ENCODE results near the gene TNPO1.
"Not testable (repeated sequence)": the region's sequence is repeated elsewhere in the genome, so short reads cannot be mapped to it uniquely, and the experiment has no call there.

Gene TNPO1

DNA sequence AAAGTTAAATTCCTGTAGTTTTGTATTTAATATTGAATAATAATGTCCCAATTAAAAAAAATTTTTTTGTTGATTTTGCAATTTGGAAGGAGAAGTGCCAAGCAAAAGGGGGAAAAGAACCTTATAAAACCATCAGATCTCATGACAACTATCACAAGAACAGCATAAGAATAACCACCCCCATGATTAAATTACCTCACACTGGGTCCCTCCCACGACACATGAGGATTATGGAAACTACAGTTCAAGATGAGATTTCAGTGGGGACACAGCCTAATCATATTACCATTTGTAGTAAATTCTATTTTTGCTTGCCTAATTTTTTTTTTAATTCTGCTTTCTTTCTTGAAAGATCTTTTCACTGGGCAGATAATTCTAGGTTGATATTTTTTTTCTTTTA lies 106.0 kb downstream of the TNPO1 start:
- Histone ChIP-seq H3K9me3 (ENCODE audit: control insufficient read depth, low read length) (no peaks in the 10 kb centered on the region), H3K27ac (ENCODE audit: low read depth, low read length, severe bottlenecking) (no peak overlapping the region), H3K36me3 (ENCODE audit: control insufficient read depth, insufficient read depth, low read length) (peaks cover 3% of the 10 kb centered on the region), H3K4me1 (ENCODE audit: control insufficient read depth, insufficient read depth, low read length, poor library complexity, severe bottlenecking) (no peaks in the 10 kb centered on the region), H3K4me3 (ENCODE audit: extremely low read depth, insufficient read depth, low read length, poor library complexity, severe bottlenecking) (no peak overlapping the region)
- no CpG with 5 or more reads among the region's 1 CpG for WGBS, 2 experiments (ENCODE audit: insufficient coverage in 2 of 2)

DNA sequence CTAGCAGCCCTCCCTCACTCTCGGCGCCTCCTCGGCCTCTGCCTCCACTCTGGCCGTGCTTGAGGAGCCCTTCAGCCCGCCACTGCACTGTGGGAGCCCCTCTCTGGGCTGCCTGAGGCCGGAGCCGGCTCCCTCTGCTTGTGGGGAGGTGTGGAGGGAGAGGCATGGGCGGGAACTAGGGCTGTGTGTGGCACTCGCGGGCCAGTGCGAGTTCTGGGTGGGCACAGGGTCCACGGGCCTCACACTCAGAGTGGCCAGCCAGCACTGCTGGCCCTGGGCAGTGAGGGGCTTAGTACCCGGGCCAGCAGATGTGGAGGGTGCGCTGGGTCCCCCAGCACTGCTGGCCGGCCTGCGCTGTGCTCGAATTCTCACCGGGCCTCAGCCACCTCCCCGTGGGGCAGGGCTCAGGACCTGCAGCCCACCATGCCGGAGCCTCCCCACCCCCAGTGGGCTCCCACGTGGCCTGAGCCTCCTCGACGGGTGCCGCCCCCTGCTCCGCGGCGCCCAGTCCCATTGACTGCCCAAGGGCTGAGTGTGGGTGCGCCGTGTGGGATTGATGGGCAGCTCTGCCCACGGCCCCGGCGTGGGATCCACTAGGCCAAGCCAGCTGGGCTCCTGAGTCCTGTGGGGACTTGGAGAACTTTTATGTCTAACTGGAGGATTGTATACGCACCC lies 109.0 kb downstream of the TNPO1 start:
- peaks cover 3% of the 10 kb centered on the region for H3K36me3 ChIP-seq (ENCODE audit: control insufficient read depth, insufficient read depth, low read length)
- H3K4me1 ChIP-seq (ENCODE audit: control insufficient read depth, insufficient read depth, low read length, poor library complexity, severe bottlenecking), result no peaks in the 10 kb centered on the region
- no peak overlapping the region for H3K4me3 ChIP-seq (ENCODE audit: extremely low read depth, insufficient read depth, low read length, poor library complexity, severe bottlenecking)
- no peak overlapping the region for H3K27ac ChIP-seq (ENCODE audit: low read depth, low read length, severe bottlenecking)
- 93 to 94% methylated on average over 27 to 29 of the region's 33 CpGs for WGBS, 2 experiments (ENCODE audit: insufficient coverage in 2 of 2)
- no peaks in the 10 kb centered on the region for H3K9me3 ChIP-seq (ENCODE audit: control insufficient read depth, low read length)

DNA sequence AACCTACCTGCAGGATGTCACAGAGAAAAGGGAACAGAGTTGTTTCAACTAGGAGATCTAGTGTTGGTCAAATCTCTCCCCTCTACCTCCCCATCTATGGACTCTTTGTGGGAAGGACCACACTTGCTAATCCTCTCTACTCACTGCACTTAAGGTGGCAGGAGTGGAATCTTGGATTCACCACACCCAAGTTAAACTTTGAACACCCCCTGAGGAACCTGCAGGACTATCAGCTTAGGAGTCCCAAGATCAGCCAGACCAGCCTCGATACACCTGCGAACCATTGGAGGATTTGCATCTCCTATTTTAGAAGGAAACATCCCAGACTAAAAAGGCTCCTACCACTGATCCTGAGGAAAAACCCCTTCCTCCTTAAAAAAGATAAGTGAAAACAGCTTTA lies 116.2 kb downstream of the TNPO1 start:
- H3K27ac ChIP-seq (ENCODE audit: low read depth, low read length, severe bottlenecking); H3K9me3 ChIP-seq (ENCODE audit: control insufficient read depth, low read length); H3K4me3 ChIP-seq (ENCODE audit: extremely low read depth, insufficient read depth, low read length, poor library complexity, severe bottlenecking); H3K4me1 ChIP-seq (ENCODE audit: control insufficient read depth, insufficient read depth, low read length, poor library complexity, severe bottlenecking); H3K36me3 ChIP-seq (ENCODE audit: control insufficient read depth, insufficient read depth, low read length): not testable (repeated sequence)
- 94 to 100% methylated on average over 2 of the region's 2 CpGs for WGBS, 2 experiments (ENCODE audit: insufficient coverage in 2 of 2)

DNA sequence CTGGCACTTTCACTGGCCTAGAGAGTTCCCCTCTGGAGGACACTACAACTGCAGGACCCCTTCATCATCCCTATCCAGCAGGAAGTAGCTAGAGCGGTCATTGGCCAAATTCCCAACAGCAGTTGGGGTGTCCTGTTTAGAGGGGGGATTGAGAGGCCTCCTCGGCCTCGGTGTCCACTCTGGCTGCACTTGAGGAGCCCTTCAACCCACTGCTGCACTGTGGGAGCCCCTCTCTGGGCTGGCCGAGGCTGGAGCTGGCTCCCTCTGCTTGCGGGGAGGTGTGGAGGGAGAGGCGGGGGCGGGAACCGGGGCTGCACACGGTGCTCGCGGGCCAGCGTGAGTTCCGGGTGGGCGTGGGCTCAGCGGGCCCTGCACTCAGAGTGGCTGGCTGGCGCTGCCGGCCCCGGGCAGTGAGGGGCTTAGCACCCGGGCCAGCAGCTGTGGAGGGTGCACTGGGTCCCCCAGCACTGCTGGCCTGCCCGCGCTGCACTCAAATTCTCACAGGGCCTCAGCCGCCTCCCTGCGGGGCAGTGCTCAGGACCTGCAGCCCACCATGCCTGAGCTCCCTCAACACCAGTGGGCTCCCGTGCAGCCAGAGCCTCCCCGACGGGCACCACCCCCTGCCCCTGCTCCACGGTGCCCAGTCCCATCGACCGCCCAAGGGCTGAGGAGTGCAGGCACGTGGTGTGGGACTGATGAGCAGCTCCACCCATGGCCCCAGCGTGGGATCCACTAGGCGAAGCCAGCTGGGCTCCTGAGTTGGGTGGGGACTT lies 118.7 kb downstream of the TNPO1 start:
- WGBS, 2 experiments (ENCODE audit: insufficient coverage in 2 of 2), result 95 to 96% methylated on average over 14 to 20 of the region's 32 CpGs
- H3K4me1 ChIP-seq (ENCODE audit: control insufficient read depth, insufficient read depth, low read length, poor library complexity, severe bottlenecking); H3K4me3 ChIP-seq (ENCODE audit: extremely low read depth, insufficient read depth, low read length, poor library complexity, severe bottlenecking); H3K9me3 ChIP-seq (ENCODE audit: control insufficient read depth, low read length); H3K36me3 ChIP-seq (ENCODE audit: control insufficient read depth, insufficient read depth, low read length); H3K27ac ChIP-seq (ENCODE audit: low read depth, low read length, severe bottlenecking): not testable (repeated sequence)

DNA sequence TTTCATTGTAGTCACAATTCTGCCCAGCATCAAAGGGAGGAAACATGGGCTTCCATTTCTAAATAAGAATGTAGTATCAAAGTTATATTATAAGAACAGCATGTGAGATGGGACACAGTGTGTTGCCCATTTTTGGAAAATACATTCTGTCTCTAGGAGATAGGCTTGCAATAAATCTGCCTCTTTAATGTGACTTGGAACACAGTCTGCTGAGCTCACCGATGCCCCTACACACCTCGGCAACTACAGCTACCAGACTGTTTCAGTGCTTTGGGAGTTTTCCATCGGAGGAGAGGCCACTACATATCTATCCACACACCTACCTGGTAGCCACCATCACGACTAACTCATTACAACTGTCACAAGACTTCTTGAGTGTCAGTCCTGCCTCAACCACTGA lies 120.4 kb downstream of the TNPO1 start:
- Histone ChIP-seq H3K4me1 (ENCODE audit: control insufficient read depth, insufficient read depth, low read length, poor library complexity, severe bottlenecking) (no peaks in the 10 kb centered on the region), H3K4me3 (ENCODE audit: extremely low read depth, insufficient read depth, low read length, poor library complexity, severe bottlenecking) (no peak overlapping the region), H3K36me3 (ENCODE audit: control insufficient read depth, insufficient read depth, low read length) (no peaks in the 10 kb centered on the region), H3K9me3 (ENCODE audit: control insufficient read depth, low read length) (peaks cover 4% of the 10 kb centered on the region), H3K27ac (ENCODE audit: low read depth, low read length, severe bottlenecking) (no peak overlapping the region)
- WGBS, 2 experiments (ENCODE audit: insufficient coverage in 2 of 2), result 92 to 100% methylated on average over 2 to 4 of the region's 4 CpGs

DNA sequence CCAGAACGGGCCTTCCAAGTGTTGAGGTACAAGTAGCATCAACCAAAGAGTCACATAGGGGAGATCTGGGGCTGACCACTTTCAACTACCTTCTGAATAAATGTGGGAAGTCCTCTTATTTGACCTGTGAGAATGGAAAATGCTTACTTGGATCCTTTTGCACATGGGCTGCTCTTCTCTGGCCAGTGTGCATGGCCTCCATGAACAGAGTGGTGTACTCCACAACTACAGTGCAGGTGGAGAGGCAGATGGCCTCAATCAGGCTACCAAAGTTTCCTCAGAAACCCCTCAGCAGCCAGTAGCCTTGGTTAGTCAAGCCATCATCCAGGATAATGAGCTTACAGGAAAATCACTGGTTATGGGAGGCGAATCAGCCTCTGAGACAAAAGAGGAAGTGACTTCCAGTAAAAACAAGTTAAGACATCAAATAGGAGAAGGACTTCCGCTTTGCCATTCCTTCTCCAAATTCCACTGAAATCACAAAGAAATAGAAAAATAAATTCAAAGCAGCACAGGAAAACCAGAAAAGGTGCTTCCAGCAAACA lies 121.1 kb downstream of the TNPO1 start:
- Histone ChIP-seq H3K36me3 (ENCODE audit: control insufficient read depth, insufficient read depth, low read length) (no peaks in the 10 kb centered on the region), H3K27ac (ENCODE audit: low read depth, low read length, severe bottlenecking) (no peak overlapping the region), H3K4me3 (ENCODE audit: extremely low read depth, insufficient read depth, low read length, poor library complexity, severe bottlenecking) (no peak overlapping the region), H3K4me1 (ENCODE audit: control insufficient read depth, insufficient read depth, low read length, poor library complexity, severe bottlenecking) (no peaks in the 10 kb centered on the region), H3K9me3 (ENCODE audit: control insufficient read depth, low read length) (peaks cover 4% of the 10 kb centered on the region)
- WGBS, 2 experiments (ENCODE audit: insufficient coverage in 2 of 2), result 80 to 100% methylated on average over 1 to 3 of the region's 3 CpGs

DNA sequence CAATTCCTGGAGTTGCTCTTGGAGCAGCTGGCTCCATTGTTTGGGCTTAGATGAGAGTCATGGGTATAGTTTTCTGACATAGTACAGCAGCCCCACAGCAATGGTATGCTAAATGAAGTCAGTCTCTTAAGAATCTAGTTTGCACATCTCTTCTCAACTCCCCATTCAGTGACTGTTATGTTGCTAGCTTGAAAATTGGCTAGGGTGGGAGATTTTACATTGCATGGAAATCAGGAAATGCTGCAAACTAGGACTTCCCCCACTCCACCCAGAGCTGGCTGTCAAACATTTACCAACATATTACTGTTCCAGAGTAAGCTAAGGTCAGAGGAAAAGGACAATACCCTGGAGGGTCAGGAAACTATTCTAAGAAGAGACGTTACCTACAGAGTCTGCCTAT lies 121.7 kb downstream of the TNPO1 start:
- 83 to 100% methylated on average over 1 of the region's 1 CpG for WGBS, 2 experiments (ENCODE audit: insufficient coverage in 2 of 2)
- Histone ChIP-seq H3K4me1 (ENCODE audit: control insufficient read depth, insufficient read depth, low read length, poor library complexity, severe bottlenecking) (no peaks in the 10 kb centered on the region), H3K4me3 (ENCODE audit: extremely low read depth, insufficient read depth, low read length, poor library complexity, severe bottlenecking) (no peak overlapping the region), H3K36me3 (ENCODE audit: control insufficient read depth, insufficient read depth, low read length) (no peaks in the 10 kb centered on the region), H3K27ac (ENCODE audit: low read depth, low read length, severe bottlenecking) (no peak overlapping the region), H3K9me3 (ENCODE audit: control insufficient read depth, low read length) (peaks cover 4% of the 10 kb centered on the region)

DNA sequence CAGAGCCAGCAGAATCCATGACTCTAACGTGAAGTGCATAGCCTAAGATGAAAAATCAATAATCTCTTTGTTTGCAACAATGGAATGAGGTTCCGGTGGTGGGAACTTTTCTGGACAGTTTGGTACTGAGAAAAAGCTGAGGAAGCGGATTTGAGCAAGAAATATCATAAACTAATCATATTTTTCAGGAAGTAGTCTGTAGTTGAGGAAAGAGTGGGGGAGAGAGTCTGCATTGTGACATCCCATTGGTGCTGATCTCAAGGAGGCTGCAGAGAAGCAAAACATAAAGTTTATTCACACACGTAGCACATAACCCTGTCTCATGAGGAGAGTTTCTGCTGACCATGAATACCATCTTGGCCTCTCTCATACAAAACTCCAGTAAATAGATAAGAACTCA lies 123.6 kb downstream of the TNPO1 start:
- 86 to 90% methylated on average over 1 to 2 of the region's 4 CpGs for WGBS, 2 experiments (ENCODE audit: insufficient coverage in 2 of 2)

DNA sequence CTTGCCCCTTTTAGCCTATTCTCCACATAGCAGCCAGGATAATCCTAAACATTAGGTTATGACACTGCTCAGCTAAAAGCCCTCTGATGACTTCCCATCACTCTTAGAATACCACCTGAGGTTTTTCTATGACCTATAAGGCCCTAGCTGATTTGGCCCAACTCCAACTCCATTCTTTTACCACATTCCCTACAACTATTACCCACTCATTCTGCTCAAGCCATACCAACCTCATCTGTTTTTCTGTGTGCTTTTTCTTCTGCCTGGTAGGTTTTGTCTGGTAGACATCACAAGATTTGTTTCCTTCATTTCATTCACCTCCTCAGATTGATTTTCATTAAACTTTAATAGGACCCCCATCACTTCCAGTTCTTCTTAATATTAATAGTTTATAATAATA lies 126.8 kb downstream of the TNPO1 start:
- no peaks in the 10 kb centered on the region for H3K9me3 ChIP-seq (ENCODE audit: control insufficient read depth, low read length)
- H3K27ac ChIP-seq (ENCODE audit: low read depth, low read length, severe bottlenecking), result no peak overlapping the region
- H3K4me1 ChIP-seq (ENCODE audit: control insufficient read depth, insufficient read depth, low read length, poor library complexity, severe bottlenecking), result no peaks in the 10 kb centered on the region
- no peaks in the 10 kb centered on the region for H3K36me3 ChIP-seq (ENCODE audit: control insufficient read depth, insufficient read depth, low read length)
- H3K4me3 ChIP-seq (ENCODE audit: extremely low read depth, insufficient read depth, low read length, poor library complexity, severe bottlenecking), result no peak overlapping the region

More for the DNA sequence above, 123.6 kb downstream of the TNPO1 start:
- H3K27ac ChIP-seq (ENCODE audit: low read depth, low read length, severe bottlenecking), result no peak overlapping the region
- peaks cover under 1% of the 10 kb centered on the region for H3K9me3 ChIP-seq (ENCODE audit: control insufficient read depth, low read length)
- no peaks in the 10 kb centered on the region for H3K4me1 ChIP-seq (ENCODE audit: control insufficient read depth, insufficient read depth, low read length, poor library complexity, severe bottlenecking)
- no peaks in the 10 kb centered on the region for H3K36me3 ChIP-seq (ENCODE audit: control insufficient read depth, insufficient read depth, low read length)
- H3K4me3 ChIP-seq (ENCODE audit: extremely low read depth, insufficient read depth, low read length, poor library complexity, severe bottlenecking), result no peak overlapping the region

DNA sequence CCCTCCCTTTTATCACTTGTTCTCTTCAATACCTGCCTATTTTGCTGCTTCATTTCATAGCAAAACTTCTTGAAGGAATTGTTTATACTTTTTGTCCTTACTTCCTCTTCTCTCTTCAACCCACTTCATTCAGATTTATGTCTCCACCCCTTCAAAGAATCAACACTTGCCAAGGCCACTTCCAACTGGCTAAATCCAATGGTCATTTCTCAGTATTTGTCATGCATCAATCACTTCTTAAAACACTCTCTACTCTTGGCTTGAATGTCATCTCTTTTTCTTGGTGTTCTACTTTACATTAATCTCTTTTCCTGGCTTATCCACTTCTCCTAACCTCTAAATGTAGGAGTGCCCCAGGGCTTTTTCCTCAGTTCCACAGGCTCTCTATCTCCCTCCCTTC lies 131.0 kb downstream of the TNPO1 start:
- H3K27ac ChIP-seq (ENCODE audit: low read depth, low read length, severe bottlenecking), result no peak overlapping the region

DNA sequence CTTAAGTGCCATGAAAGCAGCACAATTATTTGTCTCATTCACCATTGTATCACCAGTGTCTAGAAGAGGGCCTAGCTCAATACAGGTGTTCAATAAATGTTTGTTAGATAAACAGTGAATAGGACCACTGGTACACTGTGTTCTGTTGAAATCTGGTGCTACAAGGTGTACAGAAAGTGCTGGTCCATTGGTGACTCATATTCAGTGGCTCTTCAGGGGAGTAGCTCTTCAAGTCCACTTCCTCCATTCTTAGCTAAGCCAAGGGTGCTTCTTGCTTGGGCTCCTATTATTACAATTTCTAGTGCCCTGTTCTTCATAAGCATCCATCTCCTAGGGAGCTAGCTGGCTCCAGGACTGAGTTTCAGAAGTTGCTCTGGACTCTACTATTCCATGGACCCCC lies 133.0 kb downstream of the TNPO1 start:
- Histone ChIP-seq H3K4me1 (ENCODE audit: control insufficient read depth, insufficient read depth, low read length, poor library complexity, severe bottlenecking) (no peaks in the 10 kb centered on the region), H3K4me3 (ENCODE audit: extremely low read depth, insufficient read depth, low read length, poor library complexity, severe bottlenecking) (no peak overlapping the region), H3K36me3 (ENCODE audit: control insufficient read depth, insufficient read depth, low read length) (no peaks in the 10 kb centered on the region), H3K9me3 (ENCODE audit: control insufficient read depth, low read length) (no peaks in the 10 kb centered on the region), H3K27ac (ENCODE audit: low read depth, low read length, severe bottlenecking) (no peak overlapping the region)

More for the DNA sequence above, 131.0 kb downstream of the TNPO1 start:
- Histone ChIP-seq H3K9me3 (ENCODE audit: control insufficient read depth, low read length) (no peaks in the 10 kb centered on the region), H3K36me3 (ENCODE audit: control insufficient read depth, insufficient read depth, low read length) (no peaks in the 10 kb centered on the region), H3K4me3 (ENCODE audit: extremely low read depth, insufficient read depth, low read length, poor library complexity, severe bottlenecking) (no peak overlapping the region), H3K4me1 (ENCODE audit: control insufficient read depth, insufficient read depth, low read length, poor library complexity, severe bottlenecking) (no peaks in the 10 kb centered on the region)
